HG03139 (cell line): ENCODE data around the gene NASP.

ENCODE experiments used
- ATAC-seq: cut with Tn5 transposase; IDR thresholded peaks from one replicate; pipeline ENCODE4 v1.9.1; 2021; ENCODE audit not compliant: unreplicated experiment

Gene NASP

DNA sequence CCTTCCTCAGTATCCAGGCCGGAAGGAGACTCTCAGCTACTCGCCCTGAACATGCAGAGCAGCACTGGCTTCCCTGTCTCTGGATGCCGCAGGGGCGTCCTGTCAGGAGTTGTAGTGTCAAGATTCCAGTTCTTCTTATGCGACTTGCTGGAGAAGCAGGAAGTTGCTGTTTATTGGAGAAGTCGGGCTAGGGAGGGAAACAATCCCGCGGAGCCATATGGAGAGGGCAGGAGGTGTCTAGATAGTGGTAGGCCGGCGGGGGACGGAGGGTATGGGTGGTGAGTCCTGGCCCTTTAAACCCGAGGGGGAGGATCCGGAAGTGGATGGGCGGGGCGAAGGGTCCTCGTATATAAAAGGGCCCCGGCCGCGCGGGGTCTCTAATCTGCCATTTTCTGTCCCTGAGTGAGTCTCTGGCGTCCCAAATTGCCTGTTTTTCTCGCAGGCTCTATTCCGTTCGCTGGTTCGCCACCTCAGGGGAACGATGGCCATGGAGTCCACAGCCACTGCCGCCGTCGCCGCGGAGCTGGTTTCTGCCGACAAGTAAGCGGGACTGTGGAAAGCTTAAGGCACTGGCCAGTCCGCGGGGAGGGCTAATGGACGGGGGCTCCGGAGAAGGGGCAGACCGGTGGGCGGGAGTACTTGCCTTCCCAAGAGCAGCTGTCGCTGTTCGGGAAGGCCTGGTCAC lies at the start of gene NASP:
TSS of gene NASP (plus strand) at position 376 of the 685 bp plus-strand sequence. CDS start at position 482, 106 bp downstream.
- peak; percentile 33 for ATAC-seq

- ATAC-seq = no peak
These were observed 47.7 kb upstream of the NASP start for GRCh38 chr1:45535988-45536766.

DNA sequence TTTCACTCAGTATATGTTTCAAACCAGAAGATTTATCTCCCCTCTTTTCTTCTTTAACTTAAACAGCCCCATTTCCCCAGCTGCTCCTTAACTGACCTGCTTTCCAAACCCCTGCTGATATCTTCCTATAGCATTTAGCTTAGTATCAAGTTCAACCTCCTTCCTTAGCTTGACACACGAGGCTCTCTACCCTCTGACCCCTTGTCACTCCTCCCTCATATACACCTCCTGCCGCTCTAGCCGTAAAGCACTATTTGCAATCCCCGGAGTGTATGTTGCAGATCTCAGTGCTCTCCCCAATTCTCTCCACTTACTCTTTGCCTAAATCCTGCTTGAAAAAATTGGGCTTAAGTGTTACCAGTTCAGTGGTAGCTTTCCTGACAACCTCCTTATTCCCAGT lies 47.0 kb upstream of the NASP start:
- ATAC-seq = no peak

- no peak for ATAC-seq
These were observed 42.6 kb upstream of the NASP start for GRCh38 chr1:45541193-45541592.

DNA sequence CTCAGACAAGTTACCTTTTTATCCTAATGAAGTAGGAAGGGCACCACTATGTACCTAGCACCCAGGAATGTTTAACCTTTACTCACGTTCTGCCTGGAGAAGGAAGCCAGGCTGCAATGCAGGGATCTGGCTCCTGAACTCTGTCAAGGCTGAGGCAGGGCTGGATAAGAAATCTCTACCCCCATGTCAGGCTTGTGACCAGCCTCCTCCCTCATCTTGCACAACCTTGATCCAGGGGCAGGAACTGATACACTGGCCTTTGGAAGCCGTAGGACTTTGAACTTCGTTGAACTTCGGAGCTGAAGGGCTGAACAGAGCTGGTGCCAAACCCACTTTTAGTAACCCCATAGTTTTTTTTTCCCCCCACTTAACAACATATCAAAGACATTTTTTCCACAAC lies 41.2 kb upstream of the NASP start:
- no peak for ATAC-seq

- peak; percentile 52 for ATAC-seq
These were observed 40.0 kb upstream of the NASP start for GRCh38 chr1:45543581-45544417.

- no peak for ATAC-seq
These were observed 39.3 kb upstream of the NASP start for GRCh38 chr1:45544530-45544929.

GRCh38 chr1:45545019-45545493 lies 38.8 kb upstream of the NASP start:
- no peak for ATAC-seq

- no peak for ATAC-seq
These were observed 38.1 kb upstream of the NASP start for GRCh38 chr1:45545553-45546310.

DNA sequence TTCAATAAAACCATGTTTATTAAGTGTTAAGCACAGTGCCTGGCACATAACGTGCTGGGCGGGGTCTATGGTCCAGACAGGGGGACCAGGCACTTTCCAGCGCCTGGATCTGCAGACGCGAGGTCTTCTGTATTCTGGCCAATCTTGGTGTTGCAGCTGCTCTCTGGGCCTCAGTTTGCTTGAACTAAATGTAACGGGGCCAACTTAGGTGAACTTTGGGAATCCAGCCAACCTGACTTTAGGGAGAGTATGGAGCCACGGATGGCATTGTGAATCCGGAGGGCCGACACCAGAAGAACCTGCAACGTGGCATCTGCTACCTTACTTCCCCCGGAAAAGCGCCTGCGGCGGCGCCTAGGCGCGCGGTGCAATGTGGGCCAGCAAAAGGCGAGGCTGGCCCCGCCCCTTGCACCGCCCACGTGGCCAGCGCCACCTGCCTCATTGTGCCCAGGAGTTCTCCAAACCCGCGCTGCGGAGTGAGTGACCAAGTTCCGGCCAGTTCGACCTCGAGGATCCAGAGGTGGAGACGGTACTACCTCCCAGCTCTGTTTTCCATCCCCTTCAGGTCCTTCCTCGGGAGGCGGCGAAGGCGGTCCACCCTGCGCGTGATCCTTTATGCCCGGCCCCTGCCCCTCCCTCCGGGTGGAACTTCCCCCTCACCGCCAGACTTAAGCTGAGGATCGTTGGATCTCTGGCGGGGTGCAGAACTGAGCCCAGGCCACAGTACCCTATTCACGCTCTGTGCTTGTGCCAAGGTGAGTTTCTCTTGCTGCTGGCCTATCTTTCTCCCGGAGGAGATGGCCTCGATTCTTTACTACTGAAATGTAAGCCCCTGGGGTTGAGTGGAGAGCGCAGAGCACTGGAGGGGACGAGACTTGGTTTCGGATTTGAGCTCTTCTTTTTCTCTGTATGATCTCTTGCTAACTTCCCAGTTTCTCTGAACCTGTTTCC lies 33.2 kb upstream of the NASP start, which contains the start of gene AKR1A1:
TSS of gene AKR1A1 (plus strand) at position 426 of the 951 bp plus-strand sequence. CDS start 10,969 bp downstream, outside the sequence.
- peak; percentile 80 for ATAC-seq

- ATAC-seq = no peak
These were observed 32.2 kb upstream of the NASP start for GRCh38 chr1:45551684-45552083.

GRCh38 chr1:45552331-45552730 lies 31.5 kb upstream of the NASP start:
- no peak for ATAC-seq

DNA sequence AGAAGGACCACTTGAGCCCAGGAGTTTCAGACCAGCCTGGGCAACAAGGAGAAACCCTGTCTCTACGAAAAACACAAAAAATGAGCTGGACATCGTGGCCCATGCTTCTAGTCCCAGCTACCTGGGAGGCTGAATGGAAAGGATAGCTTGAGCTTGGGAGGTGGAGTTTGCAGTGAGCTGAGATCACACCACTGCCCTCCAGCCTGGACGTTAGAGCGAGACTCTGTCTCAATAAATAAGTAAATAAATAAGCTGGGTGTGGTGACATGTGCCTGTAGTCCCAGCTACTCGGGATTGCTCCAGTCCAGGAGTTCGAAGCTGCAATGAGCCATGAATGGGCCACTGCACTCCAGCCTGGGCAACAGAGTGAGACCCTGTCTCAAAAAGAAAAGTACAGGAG lies 29.6 kb upstream of the NASP start:
- no peak for ATAC-seq

GRCh38 chr1:45557422-45557944 lies 26.4 kb upstream of the NASP start:
- ATAC-seq = no peak

GRCh38 chr1:45563843-45564242 lies 20.0 kb upstream of the NASP start:
- ATAC-seq = no peak

- ATAC-seq = no peak
These were observed 17.1 kb upstream of the NASP start for GRCh38 chr1:45566722-45567121.

- no peak for ATAC-seq
These were observed 15.9 kb upstream of the NASP start for GRCh38 chr1:45567911-45568310.

- ATAC-seq = no peak
These were observed 15.4 kb upstream of the NASP start for GRCh38 chr1:45568421-45568820.

- ATAC-seq = no peak
These were observed 14.3 kb upstream of the NASP start for GRCh38 chr1:45569571-45569961.
